ENCODE data around the gene PRUNE2.

DNA sequence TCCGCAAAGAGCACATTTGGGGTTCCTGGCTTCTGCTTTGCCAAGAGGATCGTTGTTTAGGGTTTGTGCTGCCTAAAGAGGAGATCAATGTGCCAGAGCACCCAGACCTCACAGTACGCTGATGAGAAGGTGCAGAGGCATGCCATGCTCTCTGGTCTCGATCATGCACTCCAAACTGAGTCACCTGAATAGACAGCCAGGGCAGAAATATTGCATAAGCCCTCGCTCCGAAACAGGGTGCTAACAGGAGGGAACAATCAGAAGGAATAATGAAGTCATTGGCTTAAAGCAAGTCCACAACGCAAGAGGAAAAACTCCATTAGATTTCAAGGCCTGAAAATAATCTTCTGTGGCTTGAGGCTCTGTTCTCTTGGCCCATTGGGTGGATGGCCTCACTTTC lies 322.7 kb downstream of the PRUNE2 start:
- TF ChIP-seq, protein P1, sequence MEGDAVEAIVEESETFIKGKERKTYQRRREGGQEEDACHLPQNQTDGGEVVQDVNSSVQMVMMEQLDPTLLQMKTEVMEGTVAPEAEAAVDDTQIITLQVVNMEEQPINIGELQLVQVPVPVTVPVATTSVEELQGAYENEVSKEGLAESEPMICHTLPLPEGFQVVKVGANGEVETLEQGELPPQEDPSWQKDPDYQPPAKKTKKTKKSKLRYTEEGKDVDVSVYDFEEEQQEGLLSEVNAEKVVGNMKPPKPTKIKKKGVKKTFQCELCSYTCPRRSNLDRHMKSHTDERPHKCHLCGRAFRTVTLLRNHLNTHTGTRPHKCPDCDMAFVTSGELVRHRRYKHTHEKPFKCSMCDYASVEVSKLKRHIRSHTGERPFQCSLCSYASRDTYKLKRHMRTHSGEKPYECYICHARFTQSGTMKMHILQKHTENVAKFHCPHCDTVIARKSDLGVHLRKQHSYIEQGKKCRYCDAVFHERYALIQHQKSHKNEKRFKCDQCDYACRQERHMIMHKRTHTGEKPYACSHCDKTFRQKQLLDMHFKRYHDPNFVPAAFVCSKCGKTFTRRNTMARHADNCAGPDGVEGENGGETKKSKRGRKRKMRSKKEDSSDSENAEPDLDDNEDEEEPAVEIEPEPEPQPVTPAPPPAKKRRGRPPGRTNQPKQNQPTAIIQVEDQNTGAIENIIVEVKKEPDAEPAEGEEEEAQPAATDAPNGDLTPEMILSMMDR (IDR thresholded peaks at IDR 0.05; ENCODE audit: insufficient read depth, low read length, poor library complexity, severe bottlenecking) = no peak
- no peak for TF ChIP-seq EZH2phosphoT487 (conservative IDR thresholded peaks at IDR 0.05; ENCODE audit: low read length)
